MM.1S (cell line): ENCODE results near the gene PAFAH1B2.

Experiments
- DNase-seq: peaks from one replicate; pipeline ENCODE4 v3.0.0-alpha.2; 2015
- H2AFZ ChIP-seq: fragments of 300-600 bp; sonication (generic); 2 replicates; pipeline ENCODE4 v1.6.0; 2016; ENCODE audit warnings: antibody characterized with exemption, low read length
- H3F3A ChIP-seq: fragments of 300-600 bp; sonication (generic); 2 replicates; pipeline ENCODE4 v1.6.1; 2016; ENCODE audit warnings: mild to moderate bottlenecking, antibody characterized with exemption, low read length, moderate library complexity, mixed read lengths; ENCODE audit not compliant: insufficient read depth
- H3K27ac ChIP-seq: fragments of 300-600 bp; sonication (generic); 2 replicates; pipeline ENCODE4 v1.5.1; 2016; ENCODE audit warnings: mild to moderate bottlenecking, low read length
- H3K27me3 ChIP-seq: fragments of 300-600 bp; sonication (generic); replicated peaks from 2 replicates; pipeline ENCODE4 v1.6.0; 2016; ENCODE audit warnings: low read length; ENCODE audit not compliant: insufficient read depth
- H3K36me3 ChIP-seq: fragments of 300-600 bp; sonication (generic); replicated peaks from 2 replicates; pipeline ENCODE4 v1.6.1; 2016; ENCODE audit warnings: mild to moderate bottlenecking, low read length, mixed read lengths; ENCODE audit not compliant: insufficient read depth
- H3K4me1 ChIP-seq: fragments of 300-600 bp; sonication (generic); 2 replicates; pipeline ENCODE4 v1.6.1; 2016; ENCODE audit warnings: low read length, mixed read lengths
- H3K4me2 ChIP-seq: fragments of 300-600 bp; sonication (generic); 2 replicates; pipeline ENCODE4 v1.6.0; 2016; ENCODE audit warnings: low read depth, low read length
- H3K4me3 ChIP-seq: fragments of 300-600 bp; sonication (generic); 2 replicates; pipeline ENCODE4 v1.5.1; 2016; ENCODE audit warnings: low read length, mixed read lengths
- H3K79me2 ChIP-seq: fragments of 300-600 bp; sonication (generic); 2 replicates; pipeline ENCODE4 v1.6.1; 2016; ENCODE audit warnings: mixed run types, low read length, mixed read lengths
- H3K9ac ChIP-seq: fragments of 300-600 bp; sonication (generic); 2 replicates; pipeline ENCODE4 v1.6.1; 2016; ENCODE audit warnings: low read length, mixed read lengths
- H3K9me2 ChIP-seq: fragments of 300-600 bp; sonication (generic); replicated peaks from 2 replicates; pipeline ENCODE4 v1.6.1; 2016; ENCODE audit warnings: mild to moderate bottlenecking, low read length, mixed read lengths; ENCODE audit not compliant: insufficient read depth
- H3K9me3 ChIP-seq: fragments of 300-600 bp; sonication (generic); replicated peaks from 2 replicates; pipeline ENCODE4 v1.6.1; 2016; ENCODE audit warnings: mild to moderate bottlenecking, low read length, mixed read lengths; ENCODE audit not compliant: insufficient read depth
- H4K20me1 ChIP-seq: fragments of 300-600 bp; sonication (generic); 2 replicates; pipeline ENCODE4 v1.6.1; 2016; ENCODE audit warnings: mild to moderate bottlenecking, low read length, moderate library complexity, mixed read lengths; ENCODE audit not compliant: insufficient read depth
- CTCF ChIP-seq: fragments of 300-600 bp; sonication (generic); IDR thresholded peaks from 2 replicates; pipeline ENCODE4 v1.5.1; 2016; ENCODE audit warnings: antibody characterized with exemption, low read length, mixed read lengths
- EZH2 ChIP-seq: fragments of 300-600 bp; sonication (generic); optimal IDR thresholded peaks from 2 replicates; pipeline ENCODE3; 2017; ENCODE audit warnings: low read depth, mild to moderate bottlenecking, antibody characterized with exemption, low read length, mixed read lengths
- EZH2phosphoT487 ChIP-seq: fragments of 300-600 bp; sonication (generic); IDR thresholded peaks from 2 replicates; pipeline ENCODE4 v1.6.1; 2018; ENCODE audit warnings: antibody characterized with exemption, low read length

Gene PAFAH1B2

GRCh38 chr11:117195258-117195657, 51.2 kb downstream of the PAFAH1B2 start:
- no peaks in the 10 kb centered on the region for H3K79me2 ChIP-seq
- no peak overlapping the region for H3K27ac ChIP-seq
- no peaks in the 10 kb centered on the region for H3K27me3 ChIP-seq
- no peak overlapping the region for H3K4me3 ChIP-seq
- H3K9me2 ChIP-seq: no peaks in the 10 kb centered on the region
- no peaks in the 10 kb centered on the region for H3F3A ChIP-seq
- no peak overlapping the region for H3K4me2 ChIP-seq
- H3K9ac ChIP-seq: no peak overlapping the region
- DNase-seq: no peak
- no peaks in the 10 kb centered on the region for H3K36me3 ChIP-seq
- no peaks in the 10 kb centered on the region for H3K9me3 ChIP-seq
- H4K20me1 ChIP-seq: no peaks in the 10 kb centered on the region
- no peak overlapping the region for H2AFZ ChIP-seq
- TF ChIP-seq CTCF: no peak
- TF ChIP-seq EZH2phosphoT487: no peak
- H3K4me1 ChIP-seq: no peaks in the 10 kb centered on the region

GRCh38 chr11:117195761-117196160, 51.7 kb downstream of the PAFAH1B2 start:
- Histone ChIP-seq H2AFZ (no peak overlapping the region), H3K27ac (no peak overlapping the region), H3K9me3 (no peaks in the 10 kb centered on the region), H4K20me1 (no peaks in the 10 kb centered on the region), H3K79me2 (no peaks in the 10 kb centered on the region), H3K27me3 (no peaks in the 10 kb centered on the region), H3K4me1 (no peaks in the 10 kb centered on the region), H3K4me3 (no peak overlapping the region), H3K9me2 (no peaks in the 10 kb centered on the region), H3K9ac (no peak overlapping the region), H3F3A (no peaks in the 10 kb centered on the region), H3K4me2 (no peak overlapping the region), H3K36me3 (no peaks in the 10 kb centered on the region)
- no peak for TF ChIP-seq CTCF
- no peak for TF ChIP-seq EZH2
- no peak for TF ChIP-seq EZH2phosphoT487
- no peak for DNase-seq

- no peak for DNase-seq
- Histone ChIP-seq H3K9me3 (no peaks in the 10 kb centered on the region), H3K4me1 (no peaks in the 10 kb centered on the region), H3K79me2 (no peaks in the 10 kb centered on the region), H3K36me3 (no peaks in the 10 kb centered on the region), H3F3A (no peaks in the 10 kb centered on the region), H3K4me3 (no peak overlapping the region), H3K4me2 (no peak overlapping the region), H3K9me2 (no peaks in the 10 kb centered on the region), H3K27me3 (no peaks in the 10 kb centered on the region), H3K9ac (no peak overlapping the region), H2AFZ (no peak overlapping the region), H4K20me1 (no peaks in the 10 kb centered on the region), H3K27ac (no peak overlapping the region)
- TF ChIP-seq EZH2: no peak
- no peak for TF ChIP-seq EZH2phosphoT487
- no peak for TF ChIP-seq CTCF
These were observed 52.9 kb downstream of the PAFAH1B2 start for GRCh38 chr11:117197006-117197405.
